Measurements from ENCODE around the gene HBA1. TPM values are rescaled to one million over a fixed set of nuclear protein-coding genes. Genes with fewer than 3 reads are reported as not detected.
"Not testable (repeated sequence)": the region's sequence is repeated elsewhere in the genome, so short reads cannot be mapped to it uniquely, and the experiment has no call there.

HBA1 gene
- total and polyA plus RNA-seq, 2 of the 4 experiments (the other 2 are of a cell fraction): 0.21 TPM; not detected in 1

DNA sequence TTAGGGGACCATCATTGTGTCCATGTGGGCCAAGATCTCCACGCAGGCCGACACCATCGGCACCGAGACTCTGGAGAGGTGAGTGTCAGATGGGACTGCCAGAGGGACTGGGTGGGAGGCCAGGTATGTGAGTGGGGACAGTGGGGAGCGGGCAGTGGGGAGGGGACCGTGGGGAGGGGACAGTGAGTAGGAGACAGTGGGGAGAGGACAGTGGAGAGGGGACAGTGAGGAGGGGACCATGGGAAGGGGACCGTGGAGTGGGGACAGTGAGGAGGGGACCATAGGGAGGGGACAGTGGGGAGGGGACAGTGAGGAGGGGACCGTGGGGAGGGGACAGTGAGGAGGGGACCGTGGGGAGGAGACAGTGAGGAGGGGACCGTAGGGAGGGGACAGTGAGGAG lies 13.3 kb upstream of the HBA1 start:
- H3K4me1 ChIP-seq (ENCODE audit: control insufficient read depth, insufficient read depth, low read length); H3K9me3 ChIP-seq (ENCODE audit: control insufficient read depth, insufficient read depth, low read length); in situ Hi-C loops (cut with MboI; ENCODE audit: low sequenced_read_pairs); H4K8ac ChIP-seq (ENCODE audit: low read depth in 2 of 2, low read length in 2 of 2); H3K9me1 ChIP-seq (ENCODE audit: insufficient read depth, low read length); intact Hi-C loops (cut with micrococcal nuclease); H3K27ac ChIP-seq (ENCODE audit: insufficient read depth, low read length); H2AK9ac ChIP-seq (replicated peaks; ENCODE audit: low read depth, low read length, poor library complexity); H4K20me1 ChIP-seq (ENCODE audit: insufficient read depth, low read length); H2BK5ac ChIP-seq (ENCODE audit: low read depth, low read length, poor library complexity, severe bottlenecking); H3K9ac ChIP-seq (ENCODE audit: low read depth, low read length); BruUV-seq (replicated peaks); H3K14ac ChIP-seq (replicated peaks; ENCODE audit: low read depth, low read length); H2BK120ac ChIP-seq (ENCODE audit: low read depth, low read length); H4K91ac ChIP-seq (ENCODE audit: insufficient read depth, low read depth, low read length); H4K5ac ChIP-seq (ENCODE audit: low read depth, low read length); H3K79me1 ChIP-seq (ENCODE audit: low read depth in 1 of 2, low read length in 2 of 2); CTCF ChIA-PET; H3K4ac ChIP-seq (ENCODE audit: low read depth, low read length); H3K36me3 ChIP-seq (ENCODE audit: control insufficient read depth, insufficient read depth, low read length); dilution Hi-C loops (cut with HindIII; ENCODE audit: low sequenced_read_pairs, unreplicated experiment); H3K4me3 ChIP-seq (ENCODE audit: insufficient read depth, low read depth, low read length); H3K4me2 ChIP-seq (ENCODE audit: low read depth, low read length); H3K18ac ChIP-seq (ENCODE audit: low read depth, low read length); POLR2A ChIA-PET (ENCODE audit: unreplicated experiment); H3K23ac ChIP-seq (ENCODE audit: low read depth, low read length); H3K56ac ChIP-seq (ENCODE audit: extremely low read depth, insufficient read depth, low read length); ATAC-seq (ENCODE audit: low read depth); DNase-seq; H2BK15ac ChIP-seq (ENCODE audit: low read depth, low read length); H2BK20ac ChIP-seq (ENCODE audit: low read depth, low read length); H2AK5ac ChIP-seq (ENCODE audit: low read depth, low read length); H2AFZ ChIP-seq (replicated peaks; ENCODE audit: low read length, poor library complexity): not testable (repeated sequence)
- H3K27me3 ChIP-seq (ENCODE audit: control insufficient read depth, insufficient read depth, low read length): peaks cover 55% of the 10 kb centered on the region
- WGBS, 2 experiments (ENCODE audit: extremely low coverage in 2 of 2, insufficient read length in 1 of 2): 90% methylated on average over 2 of the region's 10 CpGs; no CpG with 5 or more reads in 1 of the 2 experiments

DNA sequence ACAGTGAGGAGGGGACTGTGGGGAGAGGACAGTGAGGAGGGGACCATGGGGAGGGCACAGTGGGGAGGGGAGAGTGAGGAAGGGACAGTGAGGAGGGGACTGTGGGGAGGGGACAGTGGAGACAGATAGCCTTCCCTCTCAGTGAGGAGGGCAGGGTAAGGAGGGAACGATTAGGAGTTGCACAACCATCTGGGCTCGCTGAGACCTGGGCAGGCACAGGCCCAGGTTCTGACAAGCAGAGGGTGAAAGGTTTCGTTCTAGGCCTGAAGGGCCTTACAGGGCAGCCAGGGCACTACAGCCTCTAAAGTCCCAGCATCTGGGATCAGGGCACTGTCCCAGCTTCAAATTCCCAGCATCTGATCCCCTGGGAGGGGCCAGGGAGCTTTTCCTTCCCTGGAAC lies 12.8 kb upstream of the HBA1 start:
- H3K27ac ChIP-seq (ENCODE audit: insufficient read depth, low read length); H3K14ac ChIP-seq (replicated peaks; ENCODE audit: low read depth, low read length); H2AK9ac ChIP-seq (replicated peaks; ENCODE audit: low read depth, low read length, poor library complexity); H3K18ac ChIP-seq (ENCODE audit: low read depth, low read length); H2BK120ac ChIP-seq (ENCODE audit: low read depth, low read length); H3K4me2 ChIP-seq (ENCODE audit: low read depth, low read length); H3K56ac ChIP-seq (ENCODE audit: extremely low read depth, insufficient read depth, low read length); BruUV-seq (replicated peaks); H3K4ac ChIP-seq (ENCODE audit: low read depth, low read length); DNase-seq; intact Hi-C loops (cut with micrococcal nuclease); H3K36me3 ChIP-seq (ENCODE audit: control insufficient read depth, insufficient read depth, low read length); POLR2A ChIA-PET (ENCODE audit: unreplicated experiment); H3K9me3 ChIP-seq (ENCODE audit: control insufficient read depth, insufficient read depth, low read length); in situ Hi-C loops (cut with MboI; ENCODE audit: low sequenced_read_pairs); H2BK20ac ChIP-seq (ENCODE audit: low read depth, low read length); H3K23ac ChIP-seq (ENCODE audit: low read depth, low read length); H3K4me1 ChIP-seq (ENCODE audit: control insufficient read depth, insufficient read depth, low read length); H2BK15ac ChIP-seq (ENCODE audit: low read depth, low read length); H3K79me1 ChIP-seq (ENCODE audit: low read depth in 1 of 2, low read length in 2 of 2); H2BK5ac ChIP-seq (ENCODE audit: low read depth, low read length, poor library complexity, severe bottlenecking); H4K91ac ChIP-seq (ENCODE audit: insufficient read depth, low read depth, low read length); H4K5ac ChIP-seq (ENCODE audit: low read depth, low read length); CTCF ChIA-PET; dilution Hi-C loops (cut with HindIII; ENCODE audit: low sequenced_read_pairs, unreplicated experiment); H3K9me1 ChIP-seq (ENCODE audit: insufficient read depth, low read length); H4K8ac ChIP-seq (ENCODE audit: low read depth in 2 of 2, low read length in 2 of 2); H3K9ac ChIP-seq (ENCODE audit: low read depth, low read length); H2AK5ac ChIP-seq (ENCODE audit: low read depth, low read length); H2AFZ ChIP-seq (replicated peaks; ENCODE audit: low read length, poor library complexity); ATAC-seq (ENCODE audit: low read depth); H4K20me1 ChIP-seq (ENCODE audit: insufficient read depth, low read length); H3K4me3 ChIP-seq (ENCODE audit: insufficient read depth, low read depth, low read length): not testable (repeated sequence)
- WGBS, 2 experiments (ENCODE audit: extremely low coverage in 2 of 2, insufficient read length in 1 of 2): no CpG with 5 or more reads among the region's 3 CpGs
- H3K27me3 ChIP-seq (ENCODE audit: control insufficient read depth, insufficient read depth, low read length): peaks cover 57% of the 10 kb centered on the region
